Aorta (tissue), 5 donors: ENCODE results near the gene DCC. TPM values are rescaled to one million over a fixed set of nuclear protein-coding genes. Genes with fewer than 3 reads are reported as not detected.

ENCODE experiments used
- ATAC-seq: fragments of 200-7000 bp; cut with Tn5 transposase; one replicate; pipeline ENCODE4 v1.9.1; 2022; ENCODE audit warnings: moderate library complexity; ENCODE audit not compliant: low FRiP score
- DNase-seq, 2 donors: peaks; one replicate each; pipeline ENCODE4 v3.0.0-alpha.2; 2020
- H3K27ac ChIP-seq, 2 donors: one replicate each; pipeline ENCODE4 v1.5.1; 2013; ENCODE audit warnings: low read length in 2 of 2, mild to moderate bottlenecking in 2 of 2, moderate library complexity in 2 of 2, control low read depth in 1 of 2, inconsistent platforms in 1 of 2, low read depth in 1 of 2
- H3K27me3 ChIP-seq, 2 donors: one replicate each; pipeline ENCODE4 v1.6.1; 2013; ENCODE audit warnings: control low read depth in 1 of 2, low read length in 1 of 2, mild to moderate bottlenecking in 1 of 2, moderate library complexity in 1 of 2; ENCODE audit not compliant: insufficient read depth in 2 of 2, control insufficient read depth in 1 of 2
- H3K36me3 ChIP-seq, 2 donors: one replicate each; pipeline ENCODE4 v1.6.1; 2013; ENCODE audit warnings: control low read depth in 1 of 2, low read length in 1 of 2, mild to moderate bottlenecking in 1 of 2; ENCODE audit not compliant: insufficient read depth in 2 of 2, control insufficient read depth in 1 of 2
- H3K4me1 ChIP-seq, 2 donors: one replicate each; pipeline ENCODE4 v1.6.1; 2013; ENCODE audit warnings: low read length in 2 of 2, control low read depth in 1 of 2, mild to moderate bottlenecking in 1 of 2, moderate library complexity in 1 of 2; ENCODE audit not compliant: insufficient read depth in 2 of 2, control insufficient read depth in 1 of 2
- H3K4me3 ChIP-seq, 2 donors: one replicate each; pipeline ENCODE4 v1.5.1; 2013; ENCODE audit warnings: low read length in 2 of 2, control low read depth in 1 of 2, mild to moderate bottlenecking in 1 of 2
- H3K9me3 ChIP-seq: one replicate; pipeline ENCODE4 v1.6.1; 2013; ENCODE audit warnings: mild to moderate bottlenecking, low read length; ENCODE audit not compliant: control insufficient read depth
- WGBS, 2 donors: extraction: QIAGEN DNeasy Blood & Tissue Kit; methylation state at CpG; one replicate each; pipeline ENCODE4 v1.1.7; 2013; 5-methylcytosine and 5-hydroxymethylcytosine counted together
- intact Hi-C, 2 donors: fragments of 100-400 bp; cut with DNase I; formaldehyde crosslinking; loops; one replicate each; pipeline versions ENCODE4 v1.14.2 to v1.15.0; 2022
- polyA plus RNA-seq, 2 donors: library from polyadenylated mRNA; stranded (reverse); fragments of 200-250 nt; gene quantifications; one replicate each; pipeline ENCODE4 v1.2.3, GENCODE V29; 2013
- total RNA-seq, 2 donors: library from RNA; stranded (reverse); fragmentation: NEBNext Ultra II Directional; extraction: Animal tissue kit (Norgen Biotek cat#: 25700); gene quantifications; one replicate each; pipeline ENCODE4 v1.2.1, GENCODE V29; 2021
- donor health status: healthy with polysubstance abuse.
- donor health status: Bipolar disorder and iron deficiency.
- donor health status: DM: no; HTN: no; CAD: no.
- donor health status: DM: no; HTN: no; CAD: no.
- donor health status: DM: yes; HTN: yes; CAD: no.

DCC gene
- total and polyA plus RNA-seq, 4 donors: 0.78 TPM; not detected in 3

DNA sequence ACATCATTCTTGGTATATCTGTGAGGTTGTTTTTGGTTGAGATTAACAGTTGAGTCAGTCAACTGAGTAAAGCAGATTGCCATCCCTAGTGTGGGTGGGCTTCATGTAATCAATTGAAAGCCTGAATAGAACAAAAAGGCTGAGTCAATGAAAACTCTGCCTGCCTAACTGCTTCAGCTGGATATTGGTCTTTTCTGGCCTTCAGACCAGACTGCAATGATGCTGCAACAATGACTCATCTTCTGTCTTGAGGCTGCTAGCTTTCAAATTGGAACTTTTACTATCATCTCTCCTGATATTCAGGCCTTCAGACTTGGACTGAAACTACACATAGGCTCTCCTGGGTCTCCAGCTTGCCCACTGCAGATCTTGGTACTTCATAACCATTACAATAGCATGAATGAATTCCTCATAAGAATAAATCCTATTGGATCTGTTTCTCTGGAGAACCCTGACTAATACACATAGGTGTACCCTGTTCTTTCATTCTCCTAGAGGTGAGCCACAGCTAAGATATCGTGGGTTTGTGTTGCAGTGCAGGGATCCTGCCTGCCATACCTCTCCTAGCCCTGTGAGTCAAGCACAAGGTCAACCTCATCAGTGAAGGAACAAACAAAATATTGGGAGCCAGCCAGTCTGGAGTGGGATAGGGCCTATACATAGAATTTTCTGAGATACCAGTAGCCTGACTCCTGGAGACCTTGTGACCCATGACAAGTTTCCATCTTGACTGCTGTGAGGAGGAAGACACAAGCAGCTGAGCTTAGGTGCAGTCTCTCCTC lies 473.8 kb downstream of the DCC start:
- Histone ChIP-seq H3K4me1 (no peaks in the 10 kb centered on the region), H3K4me3 (no peak overlapping the region), H3K27ac (no peak overlapping the region), H3K27me3 (no peaks in the 10 kb centered on the region), H3K36me3 (no peaks in the 10 kb centered on the region), H3K9me3 (no peaks in the 10 kb centered on the region)
- 59 to 69% methylated on average over 1 of the region's 1 CpG for whole genome bisulfite sequencing, 2 donors
- DNase-seq (no peak), ATAC-seq (no peak)
- intact Hi-C loops: no loop called here

DNA sequence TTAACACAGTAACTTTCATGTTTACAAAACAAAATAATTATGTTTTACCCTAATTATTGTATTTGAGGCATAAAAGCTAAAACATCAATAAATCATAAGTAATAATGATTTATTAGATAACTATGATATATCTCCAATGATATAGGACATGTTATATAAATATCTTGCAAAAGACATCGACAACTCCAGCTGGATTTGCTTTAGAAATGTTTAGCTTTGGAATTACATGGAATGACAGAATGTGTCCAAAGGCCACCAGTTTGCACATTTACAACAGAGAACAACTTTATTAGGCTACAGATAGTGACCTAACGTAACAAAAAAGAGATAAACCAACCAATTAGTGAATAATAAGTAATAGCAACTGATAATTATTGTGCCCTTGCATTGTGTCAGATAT lies 475.7 kb downstream of the DCC start:
- Histone ChIP-seq H3K4me3 (no peak overlapping the region), H3K27ac (no peak overlapping the region), H3K27me3 (no peaks in the 10 kb centered on the region), H3K36me3 (no peaks in the 10 kb centered on the region), H3K9me3 (no peaks in the 10 kb centered on the region), H3K4me1 (no peaks in the 10 kb centered on the region)
- ATAC-seq: no peak
- DNase-seq: no peak
- WGBS, 2 donors: 38 to 55% methylated on average over 2 of the region's 2 CpGs
- intact Hi-C loops: no loop called here

DNA sequence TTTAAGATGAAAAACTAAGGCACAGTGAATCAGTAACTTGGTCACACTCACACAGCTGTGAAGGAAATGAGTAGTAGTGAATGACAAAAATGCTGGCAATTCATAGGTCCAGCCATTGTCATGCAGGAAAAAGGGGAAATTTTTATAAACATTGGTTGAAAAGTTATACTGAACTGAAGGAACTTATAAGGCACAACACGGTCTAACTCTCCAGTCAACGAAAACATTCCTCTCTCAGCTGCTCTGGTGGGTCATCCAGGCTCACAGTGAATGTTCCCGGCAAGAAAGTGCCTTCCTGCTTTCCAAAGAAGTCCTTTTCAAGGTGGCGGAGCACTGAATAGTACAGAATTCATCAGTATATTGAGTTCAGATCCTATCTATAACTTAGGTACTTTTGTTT lies 476.1 kb downstream of the DCC start:
- Histone ChIP-seq H3K27me3 (no peaks in the 10 kb centered on the region), H3K9me3 (no peaks in the 10 kb centered on the region), H3K36me3 (no peaks in the 10 kb centered on the region), H3K27ac (no peak overlapping the region), H3K4me3 (no peak overlapping the region), H3K4me1 (peaks cover 0 to 1% of the 10 kb centered on the region in 2 donors)
- intact Hi-C loops: no loop called here
- ATAC-seq (no peak), DNase-seq (no peak)
- 19 to 23% methylated on average over 4 of the region's 4 CpGs for WGBS, 2 donors

DNA sequence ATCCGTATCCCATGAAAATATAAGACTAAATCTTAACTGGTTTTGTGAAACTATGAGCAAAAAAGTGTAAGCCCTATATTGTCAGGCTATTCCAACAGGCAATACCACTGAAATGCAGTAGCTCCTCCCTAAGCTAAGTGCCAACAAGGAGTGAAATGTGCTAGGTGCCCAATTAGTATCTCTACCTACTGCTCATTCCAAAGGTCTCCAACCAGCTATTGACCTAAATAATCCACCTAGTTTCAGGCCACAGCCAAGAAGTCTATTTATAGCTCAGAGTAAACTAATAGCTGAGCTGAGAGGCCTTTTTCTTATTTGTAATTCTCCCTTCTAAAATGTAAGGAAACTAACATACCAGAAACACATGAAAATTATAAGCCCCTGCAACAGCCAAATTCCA lies 482.2 kb downstream of the DCC start:
- DNase-seq (no peak), ATAC-seq (no peak)
- H3K27me3 ChIP-seq: no peaks in the 10 kb centered on the region
- WGBS, 2 donors: 56 to 67% methylated on average over 1 of the region's 1 CpG
- no peak overlapping the region for H3K27ac ChIP-seq
- H3K36me3 ChIP-seq: no peaks in the 10 kb centered on the region
- intact Hi-C loops: no loop called here
- no peaks in the 10 kb centered on the region for H3K9me3 ChIP-seq
- no peak overlapping the region for H3K4me3 ChIP-seq
- peaks cover 0 to 2% of the 10 kb centered on the region in 2 donors for H3K4me1 ChIP-seq

DNA sequence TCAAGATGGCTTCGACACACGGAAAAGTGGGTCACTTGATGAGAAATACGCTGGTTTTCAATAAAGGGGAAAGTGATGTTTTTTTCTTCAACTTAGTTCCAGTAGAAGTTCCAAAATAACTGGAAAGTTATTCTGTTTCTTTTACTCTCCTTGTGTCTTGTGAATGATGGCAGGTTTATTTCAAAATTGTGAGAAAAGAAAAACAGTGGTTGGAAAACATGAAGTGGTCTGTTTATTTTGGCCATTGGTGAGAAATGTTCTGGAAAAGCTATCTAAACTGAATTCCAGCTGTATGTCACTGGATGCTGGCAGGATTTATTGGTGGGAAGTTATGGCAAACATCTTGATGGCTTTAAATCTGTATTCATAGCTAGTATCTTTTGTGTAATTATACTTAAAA lies 484.1 kb downstream of the DCC start:
- H3K27ac ChIP-seq: no peak overlapping the region

DNA sequence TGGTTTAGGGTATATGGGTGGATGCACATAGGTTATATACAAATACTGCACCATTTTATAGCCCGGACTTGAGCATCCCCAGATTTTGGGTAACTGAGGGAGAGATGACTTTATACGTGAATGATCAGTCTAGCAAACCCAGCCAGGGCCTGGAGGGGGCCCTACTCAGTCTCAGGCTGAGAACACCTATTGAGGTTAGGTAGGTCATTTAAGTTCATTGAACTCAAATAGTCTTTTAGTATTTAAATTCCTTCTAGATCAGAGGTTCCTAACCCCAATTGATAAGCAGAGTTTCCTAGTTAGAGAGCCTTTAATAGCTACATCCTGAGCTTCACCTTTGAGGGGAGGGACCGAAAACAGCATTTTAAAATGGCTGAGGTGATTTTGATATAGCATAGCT lies 487.0 kb downstream of the DCC start:
- Histone ChIP-seq H3K27ac (no peak overlapping the region), H3K4me3 (no peak overlapping the region), H3K4me1 (no peaks in the 10 kb centered on the region), H3K36me3 (no peaks in the 10 kb centered on the region), H3K9me3 (no peaks in the 10 kb centered on the region), H3K27me3 (no peaks in the 10 kb centered on the region)
- ATAC-seq (no peak), DNase-seq (no peak)
- WGBS, 2 donors: 84 to 85% methylated on average over 3 of the region's 3 CpGs
- intact Hi-C loops: no loop called here

More for the DNA sequence above, 484.1 kb downstream of the DCC start:
- no peak overlapping the region for H3K4me3 ChIP-seq
- intact Hi-C loops: no loop called here
- H3K9me3 ChIP-seq: no peaks in the 10 kb centered on the region
- peaks cover 0 to 2% of the 10 kb centered on the region in 2 donors for H3K4me1 ChIP-seq
- ATAC-seq (no peak), DNase-seq (no peak)
- H3K36me3 ChIP-seq: no peaks in the 10 kb centered on the region
- 2 to 8% methylated on average over 3 of the region's 3 CpGs for WGBS, 2 donors
- no peaks in the 10 kb centered on the region for H3K27me3 ChIP-seq

DNA sequence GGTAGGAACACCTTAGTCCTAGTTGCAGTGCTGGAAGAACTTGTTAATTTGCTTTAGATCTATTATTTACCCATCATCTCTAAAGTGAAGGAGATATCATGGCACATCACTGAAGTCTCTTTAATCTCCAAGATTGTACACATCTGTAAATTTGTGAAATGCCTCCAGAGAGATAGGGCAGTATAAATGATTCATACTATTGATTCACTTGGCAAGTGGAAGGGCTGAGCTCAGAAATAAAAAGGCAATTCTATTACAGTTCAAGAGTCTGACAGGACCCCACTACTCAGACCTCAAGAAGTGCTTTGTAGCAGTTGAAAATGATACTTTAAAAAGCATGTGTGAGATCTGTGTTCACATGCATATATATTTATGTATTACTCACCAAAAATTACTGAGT lies 489.3 kb downstream of the DCC start:
- DNase-seq: no peak
- H3K9me3 ChIP-seq: no peaks in the 10 kb centered on the region
- no peaks in the 10 kb centered on the region for H3K27me3 ChIP-seq
- no peak overlapping the region for H3K4me3 ChIP-seq
- no peak overlapping the region for H3K27ac ChIP-seq
- intact Hi-C loops: no loop called here
- no peaks in the 10 kb centered on the region for H3K4me1 ChIP-seq
- no peaks in the 10 kb centered on the region for H3K36me3 ChIP-seq
- ATAC-seq: no peak

DNA sequence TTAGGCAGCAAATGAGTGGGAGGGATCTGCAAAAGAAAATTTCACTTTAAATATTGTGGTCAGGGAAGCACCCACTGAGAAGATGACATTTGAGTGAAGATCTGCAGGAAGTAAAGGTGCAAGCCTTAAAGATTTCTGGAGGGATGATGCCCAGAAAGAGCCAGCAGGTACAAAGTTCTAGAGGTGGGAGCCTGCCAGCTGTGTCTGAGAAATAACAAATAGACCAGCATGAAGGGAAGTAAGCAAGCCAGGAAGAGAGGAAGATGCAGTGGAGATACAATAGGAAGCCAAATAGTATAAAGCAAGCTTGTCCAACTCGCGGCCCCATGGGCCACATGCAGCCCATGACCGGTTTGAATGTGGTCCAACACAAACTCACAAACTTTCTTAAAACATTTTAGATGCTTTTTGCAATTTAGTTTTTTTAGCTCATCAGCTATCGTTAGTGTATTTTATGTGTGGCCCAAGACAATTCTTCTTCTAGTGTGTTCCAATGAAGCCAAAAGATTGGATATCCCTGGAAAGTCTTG lies 489.9 kb downstream of the DCC start:
- Histone ChIP-seq H3K27me3 (no peaks in the 10 kb centered on the region), H3K36me3 (no peaks in the 10 kb centered on the region), H3K4me1 (no peaks in the 10 kb centered on the region), H3K27ac (no peak overlapping the region), H3K4me3 (no peak overlapping the region), H3K9me3 (no peaks in the 10 kb centered on the region)
- intact Hi-C loops: no loop called here
- DNase-seq: no peak
- 65 to 70% methylated on average over 4 of the region's 4 CpGs for WGBS, 2 donors
- ATAC-seq: no peak

DNA sequence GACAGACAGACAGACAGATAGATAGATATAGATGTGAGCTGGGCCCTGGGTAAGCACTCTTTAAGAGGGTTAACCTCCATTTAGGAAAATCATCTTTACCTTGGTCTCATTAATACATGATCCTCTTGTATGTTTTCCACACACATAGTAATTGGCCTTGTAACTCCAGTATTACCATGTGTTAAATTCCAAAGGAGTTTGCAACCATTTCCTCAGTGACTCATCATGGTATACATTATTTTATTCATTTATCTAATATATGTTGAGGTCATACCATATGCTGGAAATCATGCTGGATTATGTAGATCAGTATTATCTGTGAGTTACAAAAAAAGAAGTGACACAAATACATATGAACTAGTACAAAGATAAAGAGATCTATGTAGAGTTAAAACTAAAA lies 504.3 kb downstream of the DCC start:
- Histone ChIP-seq H3K4me1 (no peaks in the 10 kb centered on the region), H3K27ac (no peak overlapping the region), H3K9me3 (no peaks in the 10 kb centered on the region), H3K4me3 (no peak overlapping the region), H3K36me3 (no peaks in the 10 kb centered on the region), H3K27me3 (no peaks in the 10 kb centered on the region)
- ATAC-seq: no peak
- intact Hi-C loops: no loop called here
- DNase-seq: no peak
